T-helper 2 cell (primary cell): Measurements from ENCODE around the gene LY9.
A peak's percentile ranks its signal among the peaks of the same experiment; 100 is the strongest.
"Not testable (repeated sequence)": the region's sequence is repeated elsewhere in the genome, so short reads cannot be mapped to it uniquely, and the experiment has no call there.

Source experiments
- DNase-seq, 5 experiments: peaks; one replicate each; pipeline versions ENCODE4 v3.0.0 to v3.0.0-alpha.2; 2012 to 2022

The LY9 gene

GRCh38 chr1:160866001-160866694 lies 70.2 kb downstream of the LY9 start:
- DNase-seq: no peak

- DNase-seq: no peak
Observed at GRCh38 chr1:160866695-160867260, 70.8 kb downstream of the LY9 start.

GRCh38 chr1:160867651-160868050 lies 71.7 kb downstream of the LY9 start:
- not testable (repeated sequence) for DNase-seq

GRCh38 chr1:160868141-160868540 lies 72.2 kb downstream of the LY9 start:
- DNase-seq: no peak

- no peak for DNase-seq
Observed at GRCh38 chr1:160874935-160875334, 79.0 kb downstream of the LY9 start.

- not testable (repeated sequence) for DNase-seq
Observed at GRCh38 chr1:160875591-160875990, 79.6 kb downstream of the LY9 start.

- DNase-seq: no peak
Observed at GRCh38 chr1:160876311-160876710, 80.3 kb downstream of the LY9 start.

- DNase-seq: peak in 2 of 5 experiments; percentile 29 to 60
Observed at GRCh38 chr1:160877221-160877620, 81.2 kb downstream of the LY9 start.
